Skin of body (tissue), 2 donors: Measurements from ENCODE around the gene WBP2NL. TPM values are rescaled to one million over a fixed set of nuclear protein-coding genes. Genes with fewer than 3 reads are reported as not detected.

Experiments
- DNase-seq: peaks from one replicate; lab custom pipeline; 2025; lab: John Stamatoyannopoulos, UW
- total RNA-seq: library from RNA; depleted of rRNA; stranded (reverse); fragments of >200 nt; gene quantifications from one replicate; pipeline ENCODE4 v1.2.3, GENCODE V29; 2014

The WBP2NL gene
- total RNA-seq, 1 donor from 2014 or later: 2.6 TPM

DNA sequence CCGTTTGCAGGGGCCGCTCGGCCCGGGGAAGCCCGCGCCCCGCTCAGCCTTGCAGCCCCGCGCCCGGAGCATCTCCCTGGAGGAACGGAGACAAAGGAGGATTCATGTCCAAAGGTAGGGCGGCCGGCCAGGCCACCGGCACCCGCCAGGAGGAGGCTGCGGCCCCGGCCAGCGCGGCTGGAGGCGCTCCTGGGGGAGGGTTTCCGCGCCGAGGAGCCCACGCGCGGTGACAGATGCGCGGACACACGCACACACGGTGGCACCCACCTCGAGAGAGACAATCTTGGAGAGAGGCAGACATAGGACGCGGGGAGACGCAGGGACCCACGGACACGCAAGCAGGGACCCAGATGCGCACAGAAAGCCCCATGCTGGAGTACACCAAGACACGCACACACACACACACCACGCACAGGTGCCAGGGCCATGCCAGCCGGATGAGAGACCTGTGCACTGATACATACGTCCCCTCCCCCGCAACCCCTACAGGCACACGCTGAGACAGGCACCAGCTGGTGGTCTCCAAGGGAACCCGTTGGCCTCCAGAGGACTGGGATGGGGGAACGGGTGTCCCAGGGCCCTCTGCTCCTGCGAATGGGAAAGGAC lies 21.5 kb upstream of the WBP2NL start:
- DNase-seq: no peak

DNA sequence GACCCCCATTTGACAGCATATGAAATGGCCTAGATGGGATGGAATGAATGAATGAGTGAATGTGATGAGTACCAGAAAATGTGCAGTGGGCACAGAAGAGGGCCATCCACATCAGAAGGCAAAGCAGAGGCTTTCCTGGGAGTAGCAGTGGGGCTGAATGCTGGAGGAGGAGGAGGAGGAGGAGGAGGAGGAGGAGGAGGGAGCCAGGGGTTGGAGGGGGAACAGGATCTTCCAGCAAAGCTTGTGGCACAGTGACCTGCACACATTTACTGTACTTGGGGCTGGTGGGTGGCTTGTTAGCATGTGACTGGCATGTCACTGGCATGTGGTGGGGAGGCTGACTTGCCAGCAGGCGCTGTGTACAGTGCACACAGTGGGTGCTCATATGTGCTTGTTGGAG lies 19.9 kb upstream of the WBP2NL start:
- DNase-seq: no peak

DNA sequence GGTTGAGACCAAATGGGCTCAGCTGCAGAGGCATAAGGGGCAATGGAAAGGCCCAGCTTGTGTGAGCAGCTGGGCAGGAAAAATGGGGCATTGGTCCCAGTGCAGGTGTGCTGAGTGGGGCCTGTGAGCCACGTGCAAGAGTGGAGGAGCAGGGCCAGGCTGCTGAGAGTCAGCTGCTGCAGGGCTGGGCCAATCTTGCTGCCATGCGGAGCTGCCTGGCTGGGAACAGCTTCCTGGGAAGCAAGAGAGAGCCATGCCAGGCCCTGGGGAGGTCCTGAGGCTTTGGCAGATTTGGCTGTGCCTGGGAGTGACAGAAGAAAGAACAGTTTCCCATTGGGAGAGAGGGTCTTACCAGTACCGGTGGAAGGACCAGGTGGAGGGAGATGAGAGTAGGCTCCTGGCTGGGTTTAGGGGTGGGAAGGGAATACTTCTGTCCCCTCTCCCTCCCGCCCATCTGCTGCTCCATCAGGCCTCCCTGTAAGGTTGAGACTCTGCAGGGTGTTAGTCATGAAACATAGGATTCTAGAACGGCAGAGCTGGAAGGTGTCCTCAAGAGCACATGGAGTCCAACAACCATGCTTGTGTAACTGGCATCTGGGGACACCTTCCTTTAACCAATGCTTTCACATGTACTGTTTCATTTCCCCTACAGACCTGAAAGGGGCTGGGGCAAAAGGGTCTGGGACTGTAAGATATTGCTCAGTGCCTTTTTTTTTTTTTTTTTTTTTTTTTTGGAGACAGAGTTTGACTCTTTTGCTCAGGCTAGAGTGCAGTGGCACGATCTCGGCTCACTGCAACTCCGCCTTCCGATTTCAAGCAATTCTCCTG lies 19.0 kb upstream of the WBP2NL start:
- no peak for DNase-seq

DNA sequence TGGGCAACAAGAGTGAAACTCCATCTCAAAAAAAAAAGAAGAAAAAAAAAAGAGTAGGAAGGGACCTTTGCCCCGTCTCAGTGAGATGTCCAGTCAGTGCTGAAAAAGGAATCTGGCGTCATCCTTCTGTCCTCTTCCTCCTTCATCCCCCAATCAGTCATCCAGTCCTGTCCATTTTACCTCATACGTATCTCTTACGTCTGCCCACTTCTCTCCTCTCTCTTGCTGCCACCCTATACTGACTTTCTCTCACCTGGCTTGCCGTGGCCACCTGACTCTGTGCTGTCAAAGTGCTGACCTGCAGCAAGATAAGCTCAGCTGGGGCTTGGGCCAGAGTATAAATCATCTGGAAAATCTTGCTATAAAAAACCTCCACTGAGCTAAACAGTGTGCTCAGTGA lies 15.7 kb upstream of the WBP2NL start:
- DNase-seq: no peak

DNA sequence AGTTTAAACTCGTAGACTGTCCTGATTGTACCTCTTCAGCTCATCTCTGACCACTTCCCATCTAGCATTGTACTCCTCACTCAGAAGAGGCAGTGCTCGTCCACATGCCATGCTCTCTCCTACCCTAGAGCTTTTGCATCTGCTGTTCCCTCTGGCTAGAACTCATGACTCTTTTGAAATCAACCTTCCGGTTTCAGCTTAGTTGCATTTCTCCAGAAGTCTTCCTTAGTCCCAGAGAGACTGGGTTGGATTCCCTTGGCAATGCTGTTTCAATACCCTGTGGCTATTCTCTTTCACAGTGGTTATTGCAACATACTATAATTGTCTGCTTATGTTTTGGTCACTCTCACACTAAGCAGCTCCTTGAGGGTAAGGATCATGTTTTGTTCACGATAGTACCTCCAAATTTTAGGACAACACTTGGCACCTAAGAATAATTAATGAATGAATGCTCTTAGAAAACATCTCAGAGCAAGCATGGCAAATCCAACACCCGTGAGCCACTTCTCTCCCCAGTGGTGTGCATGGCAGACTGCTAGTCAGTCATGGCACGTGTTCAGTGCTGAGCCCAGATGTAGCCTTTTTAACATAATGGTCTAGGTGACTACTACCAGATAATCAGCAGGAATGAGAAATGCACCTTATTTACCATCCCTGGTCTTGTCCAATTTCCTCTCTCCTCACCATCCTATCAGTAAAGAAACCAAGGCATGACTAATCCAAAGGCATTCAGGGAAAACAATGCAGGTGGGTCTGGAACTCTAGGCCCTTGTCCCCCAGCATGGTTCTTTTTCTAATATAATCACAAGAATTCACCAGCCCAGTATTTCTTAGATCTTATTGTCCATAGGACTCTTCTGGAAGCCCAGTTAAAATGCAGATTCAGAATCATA lies 14.8 kb upstream of the WBP2NL start:
- DNase-seq: no peak

DNA sequence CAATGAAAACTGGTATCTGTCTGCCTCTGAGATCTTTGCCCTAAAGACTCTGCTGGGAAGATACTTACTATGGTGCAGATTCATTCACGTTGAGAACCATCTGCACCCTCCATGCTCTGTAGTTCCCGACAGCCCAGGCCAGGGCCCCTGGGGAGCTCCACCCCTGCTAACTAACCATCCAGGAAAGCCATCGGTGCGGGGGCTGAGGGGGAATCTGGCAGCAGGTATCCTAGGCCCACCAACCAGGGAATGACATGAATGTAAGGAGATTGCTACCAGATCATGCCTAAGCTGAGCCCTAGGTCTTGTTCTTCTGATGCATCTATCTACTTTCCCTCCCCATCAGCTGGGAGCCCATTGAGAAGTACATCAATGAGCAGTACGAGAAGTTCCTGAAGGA lies 11.3 kb upstream of the WBP2NL start:
- DNase-seq: no peak

DNA sequence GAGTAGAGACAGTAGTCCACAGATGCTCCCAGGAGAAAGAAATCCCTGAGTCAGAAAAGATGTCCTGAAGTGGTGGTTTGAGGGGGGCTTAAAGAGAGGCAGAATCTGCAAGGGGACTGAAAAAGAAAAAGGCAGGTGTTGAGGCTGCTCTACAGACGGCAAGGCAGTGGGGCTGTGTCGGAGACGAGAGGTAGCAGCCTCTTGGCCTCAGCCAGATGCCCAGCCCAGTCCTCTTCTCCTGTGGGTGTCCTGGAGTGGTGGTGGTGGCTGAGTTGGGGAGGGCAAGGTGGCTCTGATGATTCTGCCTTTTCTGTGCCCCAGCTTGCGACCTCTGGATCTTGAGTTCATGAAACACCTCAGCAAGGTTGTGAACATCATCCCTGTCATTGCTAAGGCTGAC lies 9.3 kb upstream of the WBP2NL start:
- no peak for DNase-seq

DNA sequence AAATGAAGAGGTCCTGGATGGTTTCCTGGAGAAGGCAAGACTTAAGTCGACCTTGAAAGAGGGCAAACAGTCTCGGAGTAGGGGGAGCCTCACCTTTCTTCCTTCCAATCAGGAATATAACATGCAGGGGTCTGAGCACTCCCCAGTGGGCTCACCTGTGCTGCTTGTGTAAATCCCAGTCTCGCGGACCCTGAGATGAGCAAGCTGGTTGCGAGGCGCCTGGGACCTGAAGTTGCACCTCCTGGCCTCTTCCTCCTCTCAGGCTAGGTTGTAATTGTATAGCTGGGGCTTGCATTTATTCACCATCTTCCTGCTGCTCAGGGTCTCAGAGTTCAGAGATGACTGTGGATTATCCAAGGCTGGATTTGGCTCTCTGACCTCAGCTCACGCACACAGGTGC lies 7.5 kb upstream of the WBP2NL start:
- DNase-seq: no peak

DNA sequence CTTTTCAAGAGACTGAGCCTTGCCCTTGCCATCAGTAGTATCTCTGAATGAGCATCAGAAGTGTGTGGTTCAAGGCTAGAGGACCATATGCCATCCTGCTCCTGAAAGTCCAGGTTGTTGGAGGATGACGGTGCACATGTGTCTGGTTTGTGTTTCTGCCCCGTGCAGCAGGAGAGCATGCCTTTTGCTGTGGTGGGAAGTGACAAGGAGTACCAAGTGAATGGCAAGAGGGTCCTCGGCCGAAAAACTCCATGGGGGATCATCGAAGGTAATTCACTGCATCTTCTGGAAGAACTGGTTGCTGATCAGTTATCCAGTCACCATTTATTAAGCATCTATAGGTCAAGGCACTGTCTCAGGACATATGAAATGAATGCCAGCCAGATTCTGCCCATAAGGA lies 6.1 kb upstream of the WBP2NL start:
- no peak for DNase-seq

DNA sequence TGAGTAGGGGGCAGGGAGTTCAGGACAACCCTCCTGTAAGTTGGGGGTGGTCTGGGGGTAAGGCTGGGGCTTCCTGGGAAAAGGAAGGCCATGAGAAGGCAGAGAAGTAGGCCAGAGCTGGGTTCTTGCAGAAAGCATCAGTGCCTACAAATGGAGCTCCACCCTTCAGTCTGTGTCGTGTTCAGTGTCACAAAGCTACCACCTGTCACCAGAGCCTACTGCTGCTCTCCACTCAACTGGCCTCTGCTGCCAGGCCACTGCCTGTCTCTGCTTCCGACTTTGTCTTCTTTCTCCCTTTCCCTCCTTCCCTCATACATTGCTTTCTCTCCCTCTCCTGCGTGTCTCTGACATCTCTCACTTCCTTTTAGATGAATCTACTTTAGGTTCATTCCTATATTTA lies 3.4 kb upstream of the WBP2NL start:
- no peak for DNase-seq

DNA sequence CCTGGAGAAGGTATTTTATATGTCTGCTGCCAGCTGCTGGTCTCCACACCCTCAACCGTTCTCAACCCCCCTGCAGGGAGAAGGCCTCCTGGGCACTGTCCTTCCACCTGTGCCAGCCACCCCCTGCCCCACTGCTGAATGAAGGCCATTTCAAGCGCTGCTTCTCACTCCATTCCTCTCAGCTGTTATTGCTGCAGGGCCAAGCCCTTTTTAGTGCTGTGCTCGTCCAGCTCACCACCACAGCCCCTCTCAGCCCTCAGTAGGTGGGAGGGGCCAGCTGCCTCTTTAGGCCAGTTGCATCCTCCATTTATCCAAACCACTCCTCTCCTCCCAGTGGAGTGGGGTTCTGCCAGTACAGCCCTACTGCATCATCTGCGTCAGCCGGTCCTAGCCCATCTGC lies 1.8 kb upstream of the WBP2NL start:
- no peak for DNase-seq

DNA sequence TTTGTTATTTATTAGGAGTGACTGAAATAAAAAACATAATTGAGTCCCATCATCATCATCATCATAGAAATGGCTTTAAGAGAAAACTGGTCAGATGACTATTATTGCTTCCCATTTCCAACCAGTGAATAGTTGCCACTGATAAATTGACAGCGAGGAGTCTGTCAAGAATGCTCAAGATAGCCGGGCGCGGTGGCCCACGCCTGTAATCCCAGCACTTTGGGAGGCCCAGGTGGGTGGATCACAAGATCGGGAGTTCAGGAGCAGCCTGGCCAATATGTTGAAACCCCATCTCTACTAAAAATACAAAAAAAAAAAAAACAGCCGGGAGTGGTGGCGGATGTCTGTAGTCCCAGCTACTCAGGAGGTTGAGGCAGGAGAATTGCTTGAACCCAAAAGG lies 1.9 kb downstream of the WBP2NL start:
- no peak for DNase-seq

DNA sequence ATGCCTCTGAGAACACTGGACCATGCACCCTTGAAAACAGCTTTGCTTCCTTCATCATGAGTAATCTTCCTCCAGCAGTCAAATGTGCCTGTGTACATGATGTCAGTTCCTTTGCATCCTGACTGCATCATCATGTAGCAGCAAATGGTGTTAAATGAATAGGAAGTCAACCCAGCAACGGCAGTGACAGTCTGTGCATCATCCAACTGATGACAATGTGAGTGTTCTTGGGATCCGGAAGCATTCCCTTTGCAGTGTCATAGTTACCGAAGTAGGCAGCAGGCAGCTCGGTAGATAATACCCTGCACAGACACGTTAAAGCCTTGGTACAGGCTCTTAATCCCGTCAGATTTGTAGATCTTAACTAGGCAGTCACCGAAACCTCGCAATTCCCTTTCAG lies 2.5 kb downstream of the WBP2NL start:
- no peak for DNase-seq

DNA sequence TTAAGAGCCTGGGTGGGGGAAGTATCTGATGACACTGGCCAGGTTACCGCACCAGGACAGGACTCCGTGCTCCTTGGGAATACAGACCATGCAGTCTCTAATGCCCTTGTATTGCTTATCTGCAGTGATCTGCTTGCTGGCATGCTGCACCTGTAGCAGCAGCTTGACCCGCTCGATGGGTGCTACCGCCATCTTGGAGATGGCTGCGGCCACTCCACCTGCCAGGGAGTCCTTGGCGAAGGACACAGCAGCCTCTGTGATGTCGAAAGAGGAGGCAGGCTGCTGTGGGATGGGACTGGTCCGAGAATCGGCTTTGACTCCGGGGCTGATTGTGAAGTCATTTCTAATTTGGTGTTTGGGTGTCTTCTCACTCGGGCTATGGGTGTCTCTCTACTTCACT lies 3.1 kb downstream of the WBP2NL start:
- no peak for DNase-seq

DNA sequence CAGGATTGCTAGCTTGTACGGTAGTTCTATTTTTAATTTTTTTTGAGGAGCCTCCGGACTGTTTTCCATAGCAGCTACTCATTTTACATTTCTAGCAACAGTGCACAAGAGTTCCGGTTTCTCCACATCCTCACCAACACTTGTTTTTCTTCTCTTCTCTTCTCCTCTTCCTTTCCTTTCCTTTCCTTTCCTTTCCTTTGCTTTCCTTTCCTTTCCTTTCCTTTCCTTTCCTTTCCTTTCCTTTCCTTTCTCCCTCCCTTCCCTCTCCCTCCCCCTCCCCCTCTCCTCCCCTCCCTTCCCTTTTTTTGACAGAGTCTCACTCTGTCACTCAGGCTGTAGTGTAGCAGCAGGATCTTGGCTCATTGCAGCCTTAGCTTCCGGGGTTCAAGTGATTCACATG lies 9.3 kb downstream of the WBP2NL start:
- DNase-seq: no peak

DNA sequence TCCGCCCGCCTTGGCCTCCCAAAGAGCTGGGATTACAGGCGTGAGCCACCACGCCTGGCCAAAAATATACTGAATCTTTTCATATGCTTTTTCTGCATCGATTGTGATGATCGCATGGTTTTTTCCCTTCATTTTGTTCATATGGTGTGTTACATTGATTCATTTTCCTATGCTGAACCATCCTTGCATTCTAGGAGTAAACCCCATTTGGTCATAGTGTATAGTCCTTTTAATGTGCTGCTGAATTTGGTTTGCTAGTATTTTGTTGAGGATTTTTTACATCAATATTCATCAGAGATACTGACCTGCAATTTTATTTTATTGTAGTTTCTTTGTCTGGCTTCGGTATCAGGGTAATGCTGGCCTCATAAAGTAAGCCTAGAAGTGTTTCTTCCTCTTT lies 12.2 kb downstream of the WBP2NL start:
- no peak for DNase-seq

DNA sequence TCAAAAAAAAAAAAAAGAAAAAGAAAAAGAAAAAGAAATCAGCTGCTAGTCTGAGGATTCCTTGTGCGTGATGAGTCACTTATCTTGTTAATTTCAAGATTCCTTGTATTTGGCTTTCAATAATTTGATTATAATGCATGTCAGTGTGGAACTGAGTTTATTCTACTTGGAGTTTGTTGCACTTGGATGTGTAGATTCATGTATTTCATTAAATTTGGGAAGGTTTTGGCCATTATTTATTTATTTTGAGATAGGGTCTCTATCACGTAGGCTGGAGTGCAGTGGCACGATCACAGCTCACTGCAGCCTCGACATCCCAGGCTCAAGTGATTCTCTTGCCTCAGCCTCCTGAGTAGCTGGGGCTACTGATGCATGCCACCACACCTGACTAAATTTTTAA lies 14.8 kb downstream of the WBP2NL start:
- no peak for DNase-seq

DNA sequence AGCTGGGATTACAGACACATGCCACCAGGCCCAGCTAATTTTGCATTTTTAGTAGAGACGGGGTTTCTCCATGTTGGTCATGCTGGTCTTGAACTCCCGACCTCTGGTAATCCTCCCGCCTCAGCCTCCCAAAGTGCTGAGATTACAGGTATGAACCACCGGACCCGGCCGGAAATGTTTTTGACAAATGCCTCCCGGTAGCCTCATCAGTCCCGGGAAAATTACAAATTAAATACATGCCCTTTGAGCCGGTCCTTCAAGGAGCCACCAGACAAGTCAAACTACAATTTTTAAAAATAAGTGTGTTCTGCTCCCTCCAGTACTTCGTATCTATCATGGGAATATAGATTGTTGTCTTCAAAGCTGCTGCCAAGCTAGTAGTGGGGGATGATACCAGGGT lies 17.5 kb downstream of the WBP2NL start:
- no peak for DNase-seq

DNA sequence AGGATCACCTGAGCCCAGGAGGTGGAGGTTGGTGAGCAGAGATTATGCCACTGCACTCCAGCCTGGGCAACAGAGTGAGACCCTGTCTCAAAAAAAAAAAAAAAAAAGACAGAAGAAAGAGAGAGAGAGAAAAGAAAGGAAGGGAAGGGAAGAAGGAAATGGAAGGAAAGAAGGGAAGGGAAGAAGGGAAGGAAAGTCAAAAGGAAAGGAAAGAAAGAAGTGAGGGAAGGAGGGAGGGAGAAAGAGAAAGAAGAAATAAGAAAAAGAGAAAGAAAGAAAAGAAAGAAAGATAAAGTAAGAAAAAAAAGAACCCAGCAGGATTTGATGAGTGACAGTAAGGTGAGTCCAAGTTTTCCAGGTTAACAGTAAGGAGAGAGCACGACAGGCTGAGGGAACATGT lies 19.6 kb downstream of the WBP2NL start:
- no peak for DNase-seq

DNA sequence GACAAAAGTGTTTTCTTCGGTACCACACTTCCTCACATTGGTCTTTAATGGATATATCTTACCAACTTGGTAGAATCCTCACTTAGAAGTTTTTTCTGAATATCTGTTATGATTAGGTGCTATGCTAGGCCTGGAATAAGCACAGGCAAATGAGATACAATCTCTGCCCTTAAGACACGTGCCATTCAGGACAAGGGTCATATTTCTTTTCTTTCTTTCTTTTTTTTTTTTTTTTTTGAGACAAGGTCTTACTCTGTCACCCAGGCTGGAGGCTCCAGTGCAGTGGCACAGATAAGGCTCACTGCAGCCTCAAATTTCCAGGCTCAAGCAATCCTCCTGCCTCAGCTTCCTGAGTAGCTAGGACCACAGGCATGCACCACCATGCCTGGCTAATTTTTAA lies 23.0 kb downstream of the WBP2NL start:
- no peak for DNase-seq

DNA sequence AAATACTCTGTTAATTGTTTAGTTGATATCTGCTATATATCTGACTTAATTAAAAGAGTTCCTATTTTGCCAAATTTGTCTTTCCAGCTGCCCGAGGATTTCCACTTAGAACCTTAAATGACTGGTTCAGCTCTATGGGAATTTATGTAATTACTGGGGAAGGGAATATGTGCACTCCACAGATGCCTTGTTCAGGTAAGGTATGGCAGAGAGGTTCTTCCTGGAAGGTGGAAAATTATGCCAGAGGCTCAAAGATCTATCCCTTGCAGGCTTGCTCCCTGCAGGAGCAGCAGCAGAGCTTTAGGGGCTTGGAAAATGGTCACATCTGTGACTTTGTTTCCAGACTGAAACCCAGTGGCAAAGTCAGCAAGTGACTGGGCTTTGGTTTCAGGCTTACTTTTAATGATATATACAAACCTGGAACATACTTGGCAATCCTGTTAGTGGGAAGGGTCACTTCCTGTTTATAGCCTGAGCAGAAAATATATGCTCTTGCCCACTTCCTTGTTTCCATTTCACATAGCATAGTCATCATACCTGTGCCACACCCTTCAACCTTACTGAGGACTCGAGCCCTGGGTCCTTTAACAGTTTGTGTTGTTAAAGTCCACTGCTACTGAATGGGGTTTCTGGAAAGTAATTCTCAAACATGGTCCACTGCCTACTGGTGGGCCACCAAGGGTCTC lies 23.7 kb downstream of the WBP2NL start:
- DNase-seq: no peak

DNA sequence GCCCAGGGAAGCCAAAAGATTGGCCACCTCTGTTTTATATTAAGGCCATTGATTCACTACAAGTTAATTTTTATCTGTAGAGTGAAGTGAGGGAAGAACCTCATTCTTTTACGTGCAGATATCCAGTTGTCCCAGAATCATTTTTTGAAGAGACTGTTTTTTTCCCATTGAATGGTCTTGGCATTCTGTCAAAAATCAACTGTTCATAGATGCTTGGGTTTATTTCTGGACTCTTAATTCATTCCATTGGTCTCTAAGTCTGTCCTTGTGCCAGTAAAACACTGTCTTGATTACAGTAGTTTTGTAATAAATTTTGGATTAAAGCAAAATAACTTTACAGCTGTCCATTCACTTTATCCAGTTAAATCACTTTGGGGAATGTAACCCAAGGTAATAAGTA lies 26.8 kb downstream of the WBP2NL start:
- no peak for DNase-seq
